Testis (tissue), 2 donors: Measurements from ENCODE around the gene RFC2.

Experiments
- CTCF ChIP-seq, 3 experiments: fragments of 450-650 bp in 2 of 3; fragments of 200-600 bp in 1 of 3; sonication (generic) in 1 of 3; IDR thresholded peaks; one replicate each; pipeline ENCODE4 v1.5.1; 2016 to 2019; ENCODE audit warnings: antibody characterized with exemption in 3 of 3, mild to moderate bottlenecking in 2 of 3, moderate library complexity in 1 of 3
- POLR2A ChIP-seq: fragments of 450-650 bp; IDR thresholded peaks from one replicate; pipeline ENCODE4 v1.6.1; 2017; ENCODE audit warnings: antibody characterized with exemption, mild to moderate bottlenecking, moderate library complexity

GRCh38 chr7:74183653-74184450, 70.3 kb downstream of the RFC2 start:
- TF ChIP-seq CTCF (IDR thresholded peaks at IDR 0.05) (no peak), POLR2A (no peak)
